Spleen (tissue), 11 donors: ENCODE results near the gene ING4. TPM values are rescaled to one million over a fixed set of nuclear protein-coding genes. Genes with fewer than 3 reads are reported as not detected.

Source experiments
- DNase-seq: peaks from one replicate; pipeline ENCODE4 v3.0.0-alpha.2; 2020
- H3K27ac ChIP-seq, 8 donors: fragments of 200-600 bp; sonication (generic) in 7 of 8; 1 replicate in 4 of 8; 2 replicates in 4 of 8; pipeline versions ENCODE4 v1.5.0 to v1.8.0; 2016 to 2021; ENCODE audit warnings: inconsistent platforms in 4 of 8, mild to moderate bottlenecking in 4 of 8, moderate library complexity in 1 of 8
- H3K27me3 ChIP-seq, 7 donors: fragments of 200-600 bp; sonication (generic) in 6 of 7; replicated peaks in 1 of 7; 1 replicate in 4 of 7; 2 replicates in 3 of 7; pipeline versions ENCODE4 v1.5.0 to v1.8.0; 2016 to 2021; ENCODE audit warnings: inconsistent platforms in 3 of 7, mild to moderate bottlenecking in 1 of 7
- H3K36me3 ChIP-seq, 6 donors: fragments of 200-600 bp; sonication (generic) in 5 of 6; 1 replicate in 4 of 6; 2 replicates in 2 of 6; pipeline versions ENCODE4 v1.5.0 to v1.8.0; 2016 to 2021; ENCODE audit warnings: inconsistent platforms in 2 of 6
- H3K4me1 ChIP-seq, 6 donors: fragments of 200-600 bp; sonication (generic) in 5 of 6; 1 replicate in 3 of 6; 2 replicates in 3 of 6; pipeline versions ENCODE4 v1.5.0 to v1.8.0; 2016 to 2021; ENCODE audit warnings: inconsistent platforms in 3 of 6
- H3K4me3 ChIP-seq, 8 donors: fragments of 200-600 bp; sonication (generic) in 7 of 8; 1 replicate in 4 of 8; 2 replicates in 4 of 8; pipeline versions ENCODE4 v1.5.0 to v1.8.0; 2016 to 2021; ENCODE audit warnings: inconsistent platforms in 4 of 8, mild to moderate bottlenecking in 4 of 8, moderate library complexity in 2 of 8
- H3K9me3 ChIP-seq, 8 donors: fragments of 200-600 bp; sonication (generic) in 7 of 8; 1 replicate in 4 of 8; 2 replicates in 4 of 8; pipeline versions ENCODE4 v1.5.0 to v1.8.0; 2016 to 2021; ENCODE audit warnings: inconsistent platforms in 4 of 8
- POLR2A ChIP-seq, 3 donors: fragments of 450-650 bp; IDR thresholded peaks; one replicate each; pipeline ENCODE4 v1.5.1; 2017; ENCODE audit warnings: antibody characterized with exemption in 3 of 3, mild to moderate bottlenecking in 1 of 3
- POLR2AphosphoS5 ChIP-seq, 3 donors: sonication (generic); formaldehyde crosslinking; IDR thresholded peaks; one replicate each; pipeline ENCODE4 v1.5.1; 2017; ENCODE audit warnings: antibody characterized with exemption in 3 of 3
- WGBS, 5 donors: extraction: QIAGEN DNeasy Blood & Tissue Kit in 3 of 5; methylation state at CpG; one replicate each; pipeline versions ENCODE4 v1.1.5 to v1.1.7; 2013 to 2018; 5-methylcytosine and 5-hydroxymethylcytosine counted together
- intact Hi-C: fragments of 100-400 bp; cut with DNase I; formaldehyde crosslinking; loops from one replicate; pipeline ENCODE4 v1.15.0; 2023; ENCODE audit warnings: low total_unique reads
- polyA plus RNA-seq, 3 donors: library from polyadenylated mRNA; stranded (reverse); fragments of 200-250 nt; gene quantifications; one replicate each; pipeline ENCODE4 v1.2.1, GENCODE V29; 2013
- total RNA-seq, 7 donors: library from RNA; depleted of rRNA in 3 of 7; stranded (reverse); fragments of >200 nt in 3 of 7; fragmentation: NEBNext Ultra II Directional in 4 of 7; extraction: Animal tissue kit (Norgen Biotek cat#: 25700) in 4 of 7; gene quantifications; one replicate each; pipeline versions ENCODE4 v1.1.0 to v1.2.1, GENCODE V29; 2016 to 2021
- TF ChIP-seq, protein P1 (sequence below), 11 experiments: fragments of 200-600 bp in 7 of 11; fragments of 450-650 bp in 4 of 11; sonication (generic) in 4 of 11; IDR thresholded peaks in 8 of 11; conservative IDR thresholded peaks in 3 of 11; 1 replicate in 7 of 11; 2 replicates in 4 of 11; pipeline versions ENCODE4 v1.4.0 to v1.8.0; 2016 to 2021; ENCODE audit warnings: antibody characterized with exemption in 11 of 11, inconsistent platforms in 4 of 11, mild to moderate bottlenecking in 1 of 11
- donor health status: healthy with polysubstance abuse.
- donor health status: DM: no; HTN: no; CAD: no; lungs with moderate emphysema.
- donor health status: DM: no; HTN: no; CAD: no.
- donor health status: Bipolar disorder and iron deficiency.
- donor health status: healthy.
- donor health status: DM: no; HTN: no; CAD: no.
- donor health status: DM: yes; HTN: yes; CAD: no.

Gene ING4
- total and polyA plus RNA-seq, 10 donors = 33.0 to 68.8 (median 49.9) TPM

DNA sequence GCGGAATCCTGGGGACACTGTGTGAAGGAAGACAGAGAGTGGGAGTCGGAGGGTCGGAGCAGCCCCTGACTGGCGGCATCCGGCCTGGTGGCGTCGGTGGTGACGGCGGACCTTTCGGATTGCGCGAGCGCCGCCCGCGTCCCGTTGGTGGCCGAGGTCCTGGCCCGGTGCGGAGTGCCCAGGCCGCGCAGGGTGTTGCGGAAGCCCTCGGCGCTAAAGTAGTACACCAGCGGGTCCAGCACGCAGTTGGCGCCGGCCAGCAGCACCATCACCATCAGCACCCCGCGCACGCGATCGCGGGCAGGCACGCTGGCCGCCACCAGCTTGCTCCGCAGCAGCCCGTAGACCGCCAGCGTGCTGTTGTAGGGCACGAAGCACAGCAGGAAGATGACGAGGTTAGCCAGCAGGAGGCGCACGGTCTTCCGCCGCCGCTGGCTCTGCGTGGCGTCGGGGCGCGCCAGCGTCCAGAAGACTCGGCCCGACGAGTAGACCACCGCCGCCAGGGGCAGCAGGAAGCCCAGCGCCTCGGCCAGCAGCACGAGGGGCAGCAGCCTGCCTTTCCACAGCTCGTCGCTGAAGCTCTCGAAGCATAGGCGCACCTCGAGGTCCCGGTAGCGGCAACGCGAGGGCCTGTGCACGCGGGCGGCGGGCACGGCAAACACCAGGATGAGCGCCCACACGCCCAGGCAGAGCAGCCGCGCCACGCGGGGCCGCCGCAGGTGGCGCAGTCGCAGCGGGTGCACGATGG lies 42.6 kb downstream of the ING4 start:
- intact Hi-C loops = no loop called here
- Histone ChIP-seq H3K4me3 (peak overlapping the region in 5 of 8 donors; percentile 9 to 54 (median 21)), H3K36me3 (peaks cover 0 to 55% (median 17%) of the 10 kb centered on the region in 6 donors), H3K27ac (peak overlapping the region in 4 of 8 donors; percentile 13 to 43 (median 22)), H3K9me3 (no peaks in the 10 kb centered on the region), H3K27me3 (no peaks in the 10 kb centered on the region), H3K4me1 (peaks cover 5 to 61% (median 25%) of the 10 kb centered on the region in 6 donors)
- 45 to 69% (median 47%) methylated on average over 70 to 88 of the region's 88 CpGs for WGBS, 5 donors
- DNase-seq = peak; percentile 89
- peak in 2 of 3 donors; percentile 60 to 77 for TF ChIP-seq POLR2AphosphoS5 (IDR thresholded peaks at IDR 0.05)
- no peak for TF ChIP-seq POLR2A (IDR thresholded peaks at IDR 0.05)
- TF ChIP-seq, protein P1, sequence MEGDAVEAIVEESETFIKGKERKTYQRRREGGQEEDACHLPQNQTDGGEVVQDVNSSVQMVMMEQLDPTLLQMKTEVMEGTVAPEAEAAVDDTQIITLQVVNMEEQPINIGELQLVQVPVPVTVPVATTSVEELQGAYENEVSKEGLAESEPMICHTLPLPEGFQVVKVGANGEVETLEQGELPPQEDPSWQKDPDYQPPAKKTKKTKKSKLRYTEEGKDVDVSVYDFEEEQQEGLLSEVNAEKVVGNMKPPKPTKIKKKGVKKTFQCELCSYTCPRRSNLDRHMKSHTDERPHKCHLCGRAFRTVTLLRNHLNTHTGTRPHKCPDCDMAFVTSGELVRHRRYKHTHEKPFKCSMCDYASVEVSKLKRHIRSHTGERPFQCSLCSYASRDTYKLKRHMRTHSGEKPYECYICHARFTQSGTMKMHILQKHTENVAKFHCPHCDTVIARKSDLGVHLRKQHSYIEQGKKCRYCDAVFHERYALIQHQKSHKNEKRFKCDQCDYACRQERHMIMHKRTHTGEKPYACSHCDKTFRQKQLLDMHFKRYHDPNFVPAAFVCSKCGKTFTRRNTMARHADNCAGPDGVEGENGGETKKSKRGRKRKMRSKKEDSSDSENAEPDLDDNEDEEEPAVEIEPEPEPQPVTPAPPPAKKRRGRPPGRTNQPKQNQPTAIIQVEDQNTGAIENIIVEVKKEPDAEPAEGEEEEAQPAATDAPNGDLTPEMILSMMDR (IDR thresholded peaks at IDR 0.05 in 8 of 11, conservative IDR thresholded peaks at IDR 0.05 in 3 of 11) = peak; percentile 20 to 81 (median 66)

DNA sequence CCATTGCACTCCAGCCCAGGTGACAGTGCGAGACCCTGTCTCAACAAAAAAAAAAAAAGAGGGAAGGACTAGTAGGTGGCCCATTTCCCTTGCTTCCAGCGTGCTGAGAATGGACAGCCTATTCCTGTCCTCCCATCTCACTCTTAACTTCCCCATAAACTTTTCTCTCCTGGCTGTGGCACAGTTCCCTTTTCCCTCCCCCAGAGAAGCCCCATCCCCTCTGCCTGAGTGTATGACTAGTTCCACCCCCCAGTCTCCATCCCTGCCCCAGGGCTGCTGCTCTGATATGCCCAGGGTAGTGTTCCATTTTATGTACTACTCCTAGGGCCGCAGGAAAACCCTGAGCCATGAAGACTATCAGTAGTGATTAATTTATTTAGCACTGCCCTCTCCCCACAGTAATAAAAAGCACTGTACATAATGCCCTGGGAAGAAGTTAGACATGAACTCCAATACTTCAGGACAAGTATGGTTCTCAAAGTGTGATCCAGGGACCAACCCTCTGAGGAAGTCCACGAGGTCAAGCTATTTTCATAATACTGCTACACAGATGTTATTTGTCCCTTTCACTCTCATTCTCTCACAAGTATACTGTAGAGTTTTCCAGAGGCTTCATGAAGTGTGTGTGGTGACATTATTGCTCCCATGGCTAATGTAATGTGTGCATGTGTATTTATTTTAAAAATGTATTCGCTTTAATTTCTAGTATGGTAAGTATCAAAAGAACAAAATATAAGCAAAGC lies 44.3 kb downstream of the ING4 start:
- 61 to 74% (median 68%) methylated on average over 5 of the region's 5 CpGs for WGBS, 5 donors
- DNase-seq = no peak
- no peaks in the 10 kb centered on the region for H3K9me3 ChIP-seq
- no peak overlapping the region for H3K4me3 ChIP-seq
- H3K27ac ChIP-seq = peak overlapping the region in 3 of 8 donors; percentile 0 to 46 (median 35)
- H3K27me3 ChIP-seq = no peaks in the 10 kb centered on the region
- intact Hi-C loops = loop anchor here (5.0 kb wide), 1 partner anchor 69 kb away; the partner anchor contains the start of gene ZNF384
- H3K4me1 ChIP-seq = peaks cover 2 to 66% (median 25%) of the 10 kb centered on the region in 6 donors
- TF ChIP-seq POLR2AphosphoS5 (IDR thresholded peaks at IDR 0.05) (no peak), POLR2A (IDR thresholded peaks at IDR 0.05) (no peak)
- TF ChIP-seq, protein P1 (IDR thresholded peaks at IDR 0.05 in 8 of 11, conservative IDR thresholded peaks at IDR 0.05 in 3 of 11) = no peak
- H3K36me3 ChIP-seq = peaks cover 0 to 39% (median 16%) of the 10 kb centered on the region in 6 donors

DNA sequence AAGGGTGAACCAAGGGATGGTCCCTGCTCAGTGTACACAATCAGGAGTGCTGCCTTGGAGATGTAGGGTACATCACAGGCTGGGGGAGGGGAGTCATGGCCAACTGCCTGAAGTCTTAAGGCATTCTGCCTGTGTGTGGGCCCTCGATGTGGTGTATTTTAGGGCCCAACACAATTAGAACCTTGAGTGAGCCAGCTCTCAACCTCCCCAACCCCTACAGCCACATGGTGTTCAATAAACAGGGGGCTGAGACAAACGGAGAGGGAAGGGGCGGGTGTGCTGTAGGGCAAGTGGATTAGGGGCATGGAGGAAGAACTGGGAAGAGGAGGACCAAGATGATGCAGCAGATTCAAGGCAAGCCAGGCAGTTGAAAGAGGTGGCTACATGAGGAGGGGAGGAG lies 47.1 kb downstream of the ING4 start:
- intact Hi-C loops = loop anchor here (5.0 kb wide), 1 partner anchor 71 kb away; the partner anchor contains the start of gene ZNF384
- Histone ChIP-seq H3K36me3 (peaks cover 0 to 25% (median 14%) of the 10 kb centered on the region in 6 donors), H3K27me3 (no peaks in the 10 kb centered on the region), H3K27ac (peak overlapping the region in 2 of 8 donors; percentile 38 to 60), H3K4me1 (peaks cover 18 to 81% (median 45%) of the 10 kb centered on the region in 6 donors), H3K4me3 (no peak overlapping the region), H3K9me3 (no peaks in the 10 kb centered on the region)
- TF ChIP-seq POLR2A (IDR thresholded peaks at IDR 0.05) (no peak), POLR2AphosphoS5 (IDR thresholded peaks at IDR 0.05) (peak in 1 of 3 donors; percentile 26)
- WGBS, 5 donors = 37 to 49% (median 44%) methylated on average over 3 of the region's 3 CpGs
- no peak for DNase-seq

DNA sequence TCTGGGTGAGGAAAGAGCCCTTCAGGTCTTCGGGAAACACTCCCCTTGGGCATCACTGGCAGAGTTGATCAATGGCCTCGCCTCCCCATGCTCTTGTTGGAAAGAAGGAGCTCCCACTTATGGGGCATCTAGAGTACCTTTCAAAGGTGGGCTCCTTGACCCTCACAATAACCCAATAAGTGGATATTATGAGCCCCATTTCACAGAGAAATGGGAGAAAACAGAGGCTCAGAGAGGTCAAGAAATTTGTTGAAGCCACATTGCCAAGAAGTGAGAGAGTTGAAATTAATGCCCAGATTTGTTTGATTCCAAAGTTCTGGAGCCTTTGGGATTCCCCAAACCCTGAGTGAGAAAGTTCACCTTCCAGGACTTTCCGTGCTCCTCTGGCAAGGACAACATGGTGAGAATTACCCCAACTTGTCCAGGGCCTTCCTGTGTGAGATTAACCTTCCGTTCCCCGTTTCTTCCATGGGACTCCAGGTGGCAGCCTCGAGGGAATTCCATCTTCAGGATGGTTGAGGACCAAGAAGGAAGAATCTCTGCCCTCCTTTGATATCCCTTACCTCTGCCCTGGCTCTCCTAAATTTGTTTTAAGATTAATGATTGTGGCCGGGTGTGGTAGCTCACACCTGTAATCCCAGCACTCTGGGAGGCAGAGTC lies 48.3 kb downstream of the ING4 start:
- Histone ChIP-seq H3K9me3 (no peaks in the 10 kb centered on the region), H3K27me3 (no peaks in the 10 kb centered on the region), H3K4me1 (peaks cover 18 to 75% (median 41%) of the 10 kb centered on the region in 6 donors), H3K4me3 (no peak overlapping the region), H3K36me3 (peaks cover 0 to 13% (median 4%) of the 10 kb centered on the region in 6 donors), H3K27ac (peak overlapping the region; percentile 70 to 91 (median 82))
- TF ChIP-seq POLR2A (IDR thresholded peaks at IDR 0.05) (no peak), POLR2AphosphoS5 (IDR thresholded peaks at IDR 0.05) (no peak)
- TF ChIP-seq, protein P1 (IDR thresholded peaks at IDR 0.05 in 8 of 11, conservative IDR thresholded peaks at IDR 0.05 in 3 of 11) = no peak
- 70 to 77% (median 74%) methylated on average over 7 of the region's 7 CpGs for whole genome bisulfite sequencing, 5 donors
- no peak for DNase-seq
- intact Hi-C loops = loop anchor here (5.0 kb wide), 1 partner anchor 73 kb away; the partner anchor contains the start of gene ZNF384
